GM23248 (cell line): ENCODE data around the gene SLC25A11.

Source experiments
- EZH2 ChIP-seq: fragments of 200-600 bp; sonication (generic); IDR thresholded peaks from 2 replicates; pipeline ENCODE4 v1.6.1; 2018; ENCODE audit warnings: antibody characterized with exemption, mild to moderate bottlenecking; ENCODE audit not compliant: insufficient read depth, poor library complexity, severe bottlenecking
- EZH2phosphoT487 ChIP-seq: fragments of 200-600 bp; sonication (generic); IDR thresholded peaks from 2 replicates; pipeline ENCODE4 v1.6.1; 2018; ENCODE audit warnings: antibody characterized with exemption, moderate library complexity, mild to moderate bottlenecking, low read depth; ENCODE audit not compliant: insufficient read depth

DNA sequence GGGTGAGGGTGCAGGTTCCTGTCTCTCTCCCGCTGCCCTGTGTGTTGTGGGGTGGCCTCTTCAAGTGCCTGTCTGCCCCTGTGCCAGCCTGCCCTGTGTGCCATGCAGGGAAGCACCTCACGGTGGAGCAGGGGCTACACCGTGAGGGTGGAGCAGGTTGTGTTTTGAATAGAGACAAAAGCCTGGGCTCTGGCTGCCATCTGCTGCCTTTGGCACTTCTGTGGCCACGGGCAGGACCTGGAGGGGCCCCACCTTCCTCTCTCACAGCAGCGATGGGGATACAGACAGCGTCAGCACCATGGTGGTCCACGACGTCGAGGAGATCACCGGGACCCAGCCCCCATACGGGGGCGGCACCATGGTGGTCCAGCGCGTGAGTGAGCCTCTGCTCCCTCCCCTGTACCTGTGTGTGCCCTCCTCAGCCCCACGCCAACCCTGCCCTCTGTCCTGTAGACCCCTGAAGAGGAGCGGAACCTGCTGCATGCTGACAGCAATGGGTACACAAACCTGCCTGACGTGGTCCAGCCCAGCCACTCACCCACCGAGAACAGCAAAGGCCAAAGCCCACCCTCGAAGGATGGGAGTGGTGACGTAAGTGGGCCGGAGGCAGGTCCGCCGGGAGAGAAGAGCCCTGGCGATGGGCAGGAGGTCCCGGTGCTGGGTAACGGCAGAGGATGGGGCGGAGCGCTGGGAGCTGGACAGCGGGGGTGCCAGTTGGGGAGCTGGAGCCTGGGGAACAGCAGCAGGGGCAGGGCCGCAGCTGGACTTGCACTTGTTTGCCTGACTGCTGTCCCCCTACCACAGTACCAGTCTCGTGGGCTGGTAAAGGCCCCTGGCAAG lies 45.9 kb downstream of the SLC25A11 start:
- no peak for TF ChIP-seq EZH2
- TF ChIP-seq EZH2phosphoT487: no peak
